ENCODE data around the gene UGT1A7.
"Not testable (repeated sequence)": the region's sequence is repeated elsewhere in the genome, so short reads cannot be mapped to it uniquely, and the experiment has no call there.

The UGT1A7 gene

DNA sequence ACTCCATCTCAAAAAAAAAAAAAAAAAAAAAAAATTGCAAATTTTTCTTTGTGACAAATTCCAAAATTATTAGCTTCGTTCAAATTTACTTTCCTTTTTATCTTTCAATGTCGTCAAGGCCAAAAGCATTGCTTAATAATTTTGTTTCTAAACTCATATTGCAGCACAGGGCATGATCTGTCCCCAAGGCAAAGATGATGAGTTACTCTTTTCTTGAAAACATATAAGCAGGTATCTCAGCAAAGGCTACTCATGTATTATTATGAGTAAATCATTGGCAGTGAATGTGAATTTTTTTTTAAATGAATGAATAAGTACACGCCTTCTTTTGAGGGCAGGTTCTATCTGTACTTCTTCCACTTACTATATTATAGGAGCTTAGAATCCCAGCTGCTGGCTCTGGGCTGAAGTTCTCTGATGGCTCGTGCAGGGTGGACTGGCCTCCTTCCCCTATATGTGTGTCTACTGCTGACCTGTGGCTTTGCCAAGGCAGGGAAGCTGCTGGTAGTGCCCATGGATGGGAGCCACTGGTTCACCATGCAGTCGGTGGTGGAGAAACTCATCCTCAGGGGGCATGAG lies at the start of gene UGT1A7:
Gene UGT1A7, plus strand, starts transcription at position 381 of the 579 bp plus-strand sequence. Its CDS starts 37 bp downstream, at position 418.
- no peak within 1 kb of the TSS for H3K4me3 ChIP-seq (ENCODE audit: low read depth, low read length)

DNA sequence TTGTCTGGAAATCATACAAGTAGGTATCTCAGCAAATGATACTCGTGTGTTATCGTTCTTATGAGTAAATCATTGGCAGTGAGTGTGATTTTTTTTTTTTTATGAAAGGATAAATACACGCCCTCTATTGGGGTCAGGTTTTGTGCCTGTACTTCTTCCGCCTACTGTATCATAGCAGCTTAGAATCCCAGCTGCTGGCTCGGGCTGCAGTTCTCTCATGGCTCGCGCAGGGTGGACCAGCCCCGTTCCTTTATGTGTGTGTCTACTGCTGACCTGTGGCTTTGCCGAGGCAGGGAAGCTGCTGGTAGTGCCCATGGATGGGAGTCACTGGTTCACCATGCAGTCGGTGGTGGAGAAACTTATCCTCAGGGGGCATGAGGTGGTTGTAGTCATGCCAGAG lies 45.4 kb upstream of the UGT1A7 start, which contains the start of gene UGT1A10:
Gene UGT1A10, plus strand, starts transcription at position 143 of the 400 bp plus-strand sequence. Its CDS starts 75 bp downstream, at position 218.
- not testable (repeated sequence) for H3K4me3 ChIP-seq (ENCODE audit: low read depth, low read length)

DNA sequence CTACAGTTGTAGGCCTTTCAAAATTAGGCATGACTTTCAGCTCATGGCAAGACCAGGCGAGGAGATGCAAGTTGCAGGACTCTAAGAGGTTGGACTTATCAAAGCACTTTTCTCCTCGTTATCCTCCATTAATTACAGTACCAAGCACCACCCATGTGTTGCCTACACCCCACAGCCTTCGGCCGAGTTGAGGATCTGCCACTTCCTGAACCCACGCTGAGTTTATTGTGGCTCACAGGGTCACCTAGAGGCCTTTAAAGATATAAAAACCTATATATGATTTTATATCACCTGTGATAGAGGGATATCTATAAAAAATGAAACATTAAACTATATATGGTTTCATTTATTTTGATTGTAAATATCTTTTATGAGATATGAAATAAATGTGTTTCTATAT lies 42.9 kb upstream of the UGT1A7 start:
- no peak overlapping the region for H3K4me3 ChIP-seq (ENCODE audit: low read depth, low read length)

DNA sequence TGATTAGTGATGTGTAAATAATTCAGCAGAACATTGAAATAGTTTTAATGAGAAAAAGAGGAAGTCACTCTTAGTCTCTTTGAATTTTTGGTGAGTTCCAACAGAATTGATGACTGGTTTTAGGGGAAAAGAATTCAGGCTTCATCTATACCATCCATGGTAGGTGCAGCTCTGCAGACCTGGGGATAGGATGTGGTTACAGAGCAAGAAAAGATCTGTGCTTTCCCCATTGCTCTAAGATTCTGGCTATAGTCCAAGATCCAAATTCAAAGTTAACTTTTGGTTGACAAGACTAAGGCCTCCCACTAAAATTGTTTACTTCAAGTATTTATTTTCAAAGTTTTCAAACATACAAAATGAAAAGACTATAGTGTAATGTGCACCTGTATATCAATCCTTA lies 41.8 kb upstream of the UGT1A7 start:
- H3K4me3 ChIP-seq (ENCODE audit: low read depth, low read length): no peak overlapping the region

DNA sequence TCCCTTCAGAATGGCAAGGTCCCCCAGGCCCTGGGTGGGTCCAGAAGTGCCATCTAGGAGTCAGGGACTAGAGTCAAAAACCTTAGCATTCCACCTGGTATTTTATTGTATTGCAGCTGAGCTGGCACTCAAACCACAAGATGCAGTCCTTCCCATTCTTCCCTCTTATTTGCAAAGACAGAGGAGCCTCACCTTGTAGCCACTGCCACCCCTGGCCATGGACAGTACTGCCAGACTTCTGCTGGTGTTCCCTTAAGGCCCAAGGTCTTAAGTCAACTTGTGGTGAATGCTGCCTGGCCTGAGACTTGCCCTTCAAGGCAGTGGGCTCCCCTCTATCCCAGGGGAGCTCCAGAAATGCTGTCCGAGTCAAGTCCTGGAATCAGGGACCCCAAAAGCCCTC lies 38.6 kb upstream of the UGT1A7 start:
- H3K4me3 ChIP-seq (ENCODE audit: low read depth, low read length): no peak overlapping the region

DNA sequence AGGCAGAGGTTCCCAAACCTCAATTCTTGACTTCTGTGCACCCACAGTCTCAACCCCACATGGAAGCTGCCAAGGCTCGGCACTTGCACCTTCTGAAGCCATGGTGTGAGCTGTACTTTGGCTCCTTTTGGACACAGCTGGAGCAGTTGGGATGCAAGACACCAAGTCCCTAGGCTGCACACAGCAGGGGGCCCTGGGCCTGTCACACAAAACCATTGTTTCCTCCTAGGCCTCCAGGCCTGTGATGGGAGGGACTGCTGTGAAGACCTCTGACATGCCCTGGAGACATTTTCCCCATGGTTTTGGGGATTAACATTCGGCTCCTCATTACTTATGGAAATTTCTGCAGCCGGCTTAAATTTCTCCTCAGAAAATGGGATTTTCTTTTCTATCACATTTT lies 35.7 kb upstream of the UGT1A7 start:
- not testable (repeated sequence) for H3K4me3 ChIP-seq (ENCODE audit: low read depth, low read length)

DNA sequence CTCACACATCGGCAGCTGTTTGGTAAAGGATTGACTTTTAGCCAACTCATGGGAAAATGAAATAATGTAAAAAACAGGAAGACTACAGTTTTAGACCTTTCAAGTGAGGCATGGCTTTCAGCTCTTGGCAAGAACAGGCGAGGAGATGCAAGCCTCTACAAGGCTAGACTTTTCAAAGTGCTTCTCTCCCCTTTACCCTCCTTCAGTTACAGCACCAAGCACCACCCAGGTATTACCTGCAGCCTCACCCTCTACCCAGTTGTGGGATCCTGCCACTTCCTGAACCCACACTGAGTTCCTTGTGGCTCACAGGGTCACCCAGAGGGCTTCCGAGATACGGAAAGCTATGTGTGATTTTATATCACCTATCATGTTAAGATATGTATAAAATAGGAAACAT lies 30.7 kb upstream of the UGT1A7 start:
- H3K4me3 ChIP-seq (ENCODE audit: low read depth, low read length): no peak overlapping the region

DNA sequence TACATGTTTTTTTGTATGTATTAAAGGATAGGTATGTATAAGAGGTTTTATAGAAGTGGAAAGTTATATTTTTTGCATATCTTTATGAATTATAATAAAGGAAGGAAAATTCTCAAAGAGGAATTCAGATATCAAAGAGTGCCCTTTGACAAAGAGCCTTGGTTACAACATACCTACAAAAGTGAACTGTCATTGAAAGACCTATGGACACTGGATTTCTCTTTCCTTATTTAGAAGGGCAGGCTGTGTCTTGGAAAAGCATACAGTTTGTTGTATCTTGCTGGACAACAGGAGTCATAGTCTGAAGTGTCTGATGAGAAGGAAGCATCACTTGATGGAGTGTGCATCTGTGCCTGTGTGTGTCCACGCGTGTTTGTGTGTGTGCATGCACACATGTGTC lies 30.3 kb upstream of the UGT1A7 start:
- no peak overlapping the region for H3K4me3 ChIP-seq (ENCODE audit: low read depth, low read length)

DNA sequence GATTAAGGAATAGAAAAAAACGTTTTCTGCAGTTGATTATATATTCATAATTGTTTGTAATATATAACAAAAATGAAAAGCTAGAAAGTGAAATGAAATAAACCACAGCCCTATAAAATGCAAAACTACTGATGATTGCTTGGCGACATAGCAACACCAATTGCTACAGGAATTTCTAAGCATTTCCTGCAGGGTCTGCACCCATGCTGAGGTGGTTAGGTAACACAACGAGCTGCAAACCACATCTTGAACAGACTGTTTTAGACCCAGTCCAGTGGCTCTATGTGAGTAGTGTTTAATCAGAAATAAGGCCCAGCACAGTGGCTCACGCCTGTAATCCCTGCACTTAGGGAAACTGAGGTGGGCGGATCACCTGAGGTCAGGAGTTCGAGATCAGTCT lies 27.2 kb upstream of the UGT1A7 start:
- no peak overlapping the region for H3K4me3 ChIP-seq (ENCODE audit: low read depth, low read length)

DNA sequence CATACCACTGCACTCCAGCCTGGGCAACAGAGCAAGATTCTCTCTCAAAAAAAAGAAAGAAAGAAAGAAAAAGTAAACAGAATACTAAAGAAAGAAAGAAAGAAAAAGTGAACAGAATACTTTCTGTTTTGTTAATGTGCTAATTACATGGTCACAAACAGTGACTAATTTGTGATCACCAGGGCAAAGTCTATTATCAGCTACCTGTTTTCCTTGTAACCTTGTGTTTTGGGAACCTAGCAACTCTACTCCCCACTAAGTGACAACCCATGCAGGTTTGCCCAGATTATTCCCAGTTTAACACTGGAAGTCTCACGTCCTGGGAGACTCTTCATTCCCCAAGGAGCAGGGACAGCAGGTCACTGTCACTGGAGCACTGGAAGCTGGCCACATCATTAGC lies 26.7 kb upstream of the UGT1A7 start:
- no peak overlapping the region for H3K4me3 ChIP-seq (ENCODE audit: low read depth, low read length)

DNA sequence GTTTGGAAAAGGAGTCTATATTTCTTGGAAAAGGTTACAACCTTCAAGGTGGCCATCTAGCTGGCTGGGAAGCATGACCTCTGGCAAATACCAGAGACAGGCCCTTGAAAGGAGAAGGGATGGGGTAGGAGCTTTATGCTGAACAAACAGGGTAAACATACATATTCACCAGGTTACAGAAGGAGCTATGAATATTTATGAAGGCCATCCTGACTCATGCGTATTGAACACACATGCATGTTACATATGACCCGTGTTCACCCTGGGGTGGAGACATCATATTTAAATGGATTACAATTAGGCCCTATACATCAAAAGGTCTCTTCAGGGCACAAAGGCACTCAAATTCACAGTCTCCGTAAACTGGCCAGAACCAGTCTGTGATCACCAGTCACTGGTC lies 25.8 kb upstream of the UGT1A7 start:
- not testable (repeated sequence) for H3K4me3 ChIP-seq (ENCODE audit: low read depth, low read length)

DNA sequence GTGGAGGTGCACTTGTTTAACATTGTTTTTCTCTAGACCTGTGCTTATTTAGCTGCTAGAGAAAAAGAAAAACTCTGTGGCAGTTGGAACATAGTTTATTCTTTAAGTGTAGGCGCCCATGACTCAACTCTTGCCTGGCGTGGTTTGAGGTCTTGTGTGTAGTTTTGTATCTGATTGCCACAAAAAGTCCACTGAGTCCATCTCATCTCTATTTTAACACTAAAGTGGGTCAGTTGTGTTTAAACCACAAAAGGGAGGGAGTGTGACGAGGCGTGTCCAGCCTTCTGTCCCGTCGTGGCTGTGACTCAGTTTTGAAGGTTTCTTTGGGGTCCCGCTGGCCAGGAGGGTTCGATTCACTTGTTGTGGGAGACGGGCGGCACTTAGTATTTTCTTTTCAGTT lies 25.3 kb upstream of the UGT1A7 start:
- H3K4me3 ChIP-seq (ENCODE audit: low read depth, low read length): no peak overlapping the region

DNA sequence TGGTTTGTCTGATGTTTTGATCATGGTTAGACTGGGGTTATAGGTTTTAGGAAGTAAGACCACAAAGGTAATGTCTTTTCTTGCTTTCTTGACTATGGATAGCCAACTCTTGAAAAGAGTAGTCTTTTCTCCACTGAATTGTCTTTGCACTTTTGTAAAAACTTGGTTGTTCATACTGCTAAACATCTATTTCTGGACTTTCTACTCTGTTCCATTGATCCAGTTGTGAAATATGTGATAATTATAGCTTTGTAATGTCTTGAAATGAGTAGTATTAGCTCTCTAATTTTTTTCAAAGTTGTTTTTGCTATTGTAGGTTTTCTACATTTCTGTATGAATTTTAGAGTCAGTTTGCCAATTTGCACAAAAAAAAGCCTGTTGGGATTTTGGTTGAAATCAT lies 23.1 kb upstream of the UGT1A7 start:
- H3K4me3 ChIP-seq (ENCODE audit: low read depth, low read length): no peak overlapping the region

DNA sequence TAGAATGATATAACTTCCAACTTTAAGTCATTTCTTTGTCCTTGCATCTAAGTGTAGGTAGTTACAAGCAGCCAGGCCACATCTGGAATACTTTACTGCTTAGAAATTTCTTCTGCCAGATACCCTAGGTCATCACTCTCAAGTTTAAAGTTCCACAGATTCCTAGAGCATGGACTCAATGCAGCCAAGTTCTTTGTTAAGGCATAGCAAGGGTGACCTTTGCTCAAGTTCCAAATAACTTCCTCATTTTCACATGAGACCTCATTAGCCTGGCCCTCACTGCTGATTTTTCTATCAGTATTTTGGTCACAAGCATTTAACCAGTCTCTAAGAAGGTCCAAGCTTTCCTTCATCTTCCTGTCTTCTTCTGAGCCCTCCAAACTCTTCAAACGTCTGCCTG lies 17.8 kb upstream of the UGT1A7 start:
- no peak overlapping the region for H3K4me3 ChIP-seq (ENCODE audit: low read depth, low read length)

DNA sequence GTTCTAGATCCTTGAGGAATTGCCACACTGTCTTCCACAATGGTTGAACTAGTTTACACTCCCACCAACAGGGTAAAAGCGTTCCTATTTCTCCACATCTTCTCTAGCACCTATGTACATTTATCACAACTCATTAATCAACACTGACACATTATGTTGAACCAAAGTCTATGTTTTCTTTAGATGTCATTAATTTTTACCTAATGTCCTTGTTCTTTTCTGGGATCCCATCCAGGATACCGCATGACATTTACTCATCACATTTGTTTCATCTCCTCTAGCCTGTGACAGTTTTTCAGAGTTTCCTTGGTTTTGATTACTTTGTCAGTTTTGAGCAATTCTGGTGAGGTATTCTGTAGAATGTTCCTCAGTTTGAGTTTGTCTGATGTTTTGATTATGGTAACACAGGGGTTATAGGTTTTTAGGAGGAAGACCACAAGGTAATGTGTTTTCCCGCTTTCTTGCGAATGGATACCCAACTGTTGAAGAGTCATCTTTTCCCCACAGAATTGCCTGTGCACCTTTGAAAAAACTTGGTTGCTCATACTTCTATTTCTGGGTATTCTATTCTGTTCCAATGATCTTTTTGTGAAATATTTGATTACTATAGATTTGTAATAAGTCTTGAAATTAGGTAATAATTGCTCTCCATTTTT lies 13.0 kb upstream of the UGT1A7 start:
- no peak overlapping the region for H3K4me3 ChIP-seq (ENCODE audit: low read depth, low read length)

DNA sequence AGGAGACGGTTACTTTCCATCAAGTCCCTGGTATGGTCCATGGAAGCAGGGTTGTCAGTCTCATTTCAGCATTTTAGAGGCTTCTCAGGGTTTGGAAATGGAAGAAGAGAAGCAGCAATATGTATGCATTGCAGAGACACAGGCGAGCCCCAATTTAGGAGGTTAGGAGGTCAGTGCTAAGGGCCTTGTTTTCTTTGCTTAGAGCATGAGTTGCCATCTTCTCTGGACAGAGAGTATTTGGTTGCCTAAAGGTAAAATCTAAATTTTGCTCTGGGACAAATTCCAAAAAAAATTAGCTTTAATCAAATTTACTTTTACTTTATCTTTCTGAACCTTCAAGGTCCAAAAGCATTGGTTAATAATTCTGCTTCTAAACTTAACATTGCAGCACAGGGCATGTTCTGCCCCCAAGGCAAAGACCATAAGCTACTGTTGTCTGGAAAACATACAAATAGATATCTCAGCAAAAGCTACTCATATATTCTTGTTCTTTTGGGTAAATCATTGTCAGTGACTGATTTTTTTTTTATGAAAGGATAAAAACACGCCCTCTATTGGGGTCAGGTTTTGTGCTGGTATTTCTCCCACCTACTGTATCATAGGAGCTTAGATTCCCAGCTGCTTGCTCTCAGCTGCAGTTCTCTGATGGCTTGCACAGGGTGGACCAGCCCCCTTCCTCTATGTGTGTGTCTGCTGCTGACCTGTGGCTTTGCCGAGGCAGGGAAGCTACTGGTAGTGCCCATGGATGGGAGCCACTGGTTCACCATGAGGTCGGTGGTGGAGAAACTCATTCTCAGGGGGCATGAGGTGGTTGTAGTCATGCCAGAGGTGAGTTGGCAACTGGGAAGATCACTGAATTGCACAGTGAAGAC lies 10.2 kb upstream of the UGT1A7 start, which contains the start of gene UGT1A9:
Gene UGT1A9, plus strand, starts transcription at position 609 of the 872 bp plus-strand sequence. Its CDS starts 37 bp downstream, at position 646.
- no peak within 1 kb of the TSS for H3K4me3 ChIP-seq (ENCODE audit: low read depth, low read length)

DNA sequence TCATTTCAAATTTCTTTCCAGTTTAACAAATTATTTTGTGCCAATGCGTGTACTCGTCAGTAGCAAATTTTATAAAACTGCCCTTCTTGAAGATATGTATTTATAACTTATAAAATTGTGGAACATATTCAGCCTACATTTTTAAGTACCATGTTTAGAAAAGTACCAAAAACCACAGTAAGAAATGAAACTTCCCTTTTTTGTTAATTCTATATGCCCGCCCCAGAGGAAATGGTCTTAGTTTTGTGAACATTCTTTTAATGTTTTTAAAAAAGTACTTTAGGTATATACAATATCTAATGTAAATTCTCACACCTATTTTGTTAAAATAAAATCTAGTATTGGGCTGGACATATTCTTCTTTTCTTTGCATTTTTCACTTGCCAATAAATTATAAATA lies 8.8 kb upstream of the UGT1A7 start:
- H3K4me3 ChIP-seq (ENCODE audit: low read depth, low read length): no peak overlapping the region

DNA sequence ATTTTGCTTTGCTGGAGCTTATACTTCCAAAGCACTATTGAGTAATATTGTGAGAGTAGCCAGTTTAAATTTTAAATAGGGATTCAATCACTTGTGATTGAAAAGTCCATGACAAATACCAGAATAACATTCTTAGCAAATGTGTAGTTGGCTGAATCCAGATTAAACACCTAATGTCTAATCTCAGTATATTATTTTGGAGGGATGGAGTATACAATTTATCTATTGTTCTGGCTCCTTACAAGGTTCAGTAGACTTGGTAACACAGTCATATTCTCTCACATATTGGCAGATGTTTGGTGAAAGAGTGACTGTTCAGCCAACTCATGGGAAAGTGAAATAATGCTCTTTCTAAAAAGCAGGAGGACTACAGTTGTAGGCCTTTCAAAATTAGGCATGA lies 7.8 kb upstream of the UGT1A7 start:
- H3K4me3 ChIP-seq (ENCODE audit: low read depth, low read length): no peak overlapping the region

DNA sequence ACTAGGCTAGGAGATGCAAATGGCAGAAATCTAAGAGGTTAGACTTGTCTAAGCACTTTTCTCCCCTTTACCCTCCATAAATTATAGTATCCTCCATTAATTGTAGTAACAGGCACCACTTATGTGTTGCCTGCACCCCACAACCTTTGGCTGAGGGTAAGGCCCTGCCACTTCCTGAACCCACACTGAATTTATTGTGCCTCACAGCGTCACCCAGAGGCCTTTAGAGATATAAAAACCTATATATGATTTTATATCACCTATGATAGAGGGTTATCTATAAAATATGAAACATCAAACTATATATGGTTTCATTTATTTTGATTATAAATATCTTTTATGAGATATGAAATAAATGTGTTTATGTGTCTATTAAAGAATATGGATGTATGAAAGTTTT lies 7.4 kb upstream of the UGT1A7 start:
- H3K4me3 ChIP-seq (ENCODE audit: low read depth, low read length): no peak overlapping the region

DNA sequence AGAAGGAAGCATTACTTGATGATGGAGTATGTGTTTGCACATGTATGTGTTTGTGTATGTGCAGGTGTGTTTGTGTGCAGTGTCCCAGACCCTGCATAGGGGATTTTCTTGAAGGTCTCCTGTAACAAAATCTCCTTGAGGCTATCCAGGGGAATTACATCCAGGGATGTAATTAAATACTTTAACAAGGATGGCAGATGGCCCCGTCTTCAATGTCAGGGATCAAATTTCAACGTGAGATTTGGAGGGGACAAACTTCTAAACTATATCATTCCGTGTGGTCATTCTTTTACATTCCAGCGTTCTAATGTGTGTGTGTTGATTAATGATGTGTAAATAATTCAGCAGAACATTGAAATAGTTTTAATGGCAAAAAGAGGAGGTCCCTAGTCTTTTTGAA lies 6.7 kb upstream of the UGT1A7 start:
- H3K4me3 ChIP-seq (ENCODE audit: low read depth, low read length): no peak overlapping the region

DNA sequence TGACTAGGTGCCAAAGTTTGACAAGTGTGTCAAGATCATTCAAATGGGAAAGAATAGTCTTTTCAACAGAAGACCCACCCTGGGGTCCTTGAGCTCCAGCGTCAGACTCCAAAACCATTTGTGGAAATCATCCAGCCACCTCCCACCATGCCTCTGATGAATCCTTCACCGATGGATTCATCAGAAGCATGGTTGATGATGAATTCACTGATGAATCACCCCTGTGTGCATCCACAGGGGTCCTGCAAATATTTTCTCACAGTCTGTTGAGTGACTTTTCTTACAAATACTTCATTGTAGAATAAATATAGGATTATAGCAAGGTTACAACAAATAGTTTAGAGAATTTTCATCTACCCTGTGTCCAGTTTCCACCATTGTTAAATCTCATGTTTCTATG lies 5.7 kb upstream of the UGT1A7 start:
- H3K4me3 ChIP-seq (ENCODE audit: low read depth, low read length): no peak overlapping the region

DNA sequence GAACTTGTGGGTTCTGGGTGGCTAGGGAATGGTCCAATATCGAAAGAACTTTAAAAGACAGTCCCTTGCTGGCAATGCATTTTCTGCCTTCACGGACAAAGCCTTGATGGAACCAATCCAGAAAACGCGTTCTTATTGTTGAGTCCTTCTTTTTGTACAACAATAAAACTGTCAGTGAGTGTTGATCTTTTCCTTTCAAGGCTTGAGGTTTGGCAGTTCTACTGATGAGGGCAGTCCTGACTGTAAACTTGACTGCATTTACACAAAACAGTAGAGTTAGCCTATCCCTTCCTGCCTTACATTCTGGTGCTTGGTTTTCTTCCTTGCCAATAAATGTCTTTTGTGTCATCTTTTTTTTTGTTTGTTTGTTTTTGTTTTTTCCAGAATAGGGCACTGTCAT lies 2.5 kb upstream of the UGT1A7 start:
- no peak overlapping the region for H3K4me3 ChIP-seq (ENCODE audit: low read depth, low read length)

All from iPS-11a (cell line).